Retinal pigment epithelial cell (primary cell): Measurements from ENCODE around the gene UBR1.

Source experiments
- DNase-seq: peaks from one replicate; pipeline ENCODE4 v3.0.0-alpha.2; 2010; ENCODE audit warnings: low read depth
- H3K4me3 ChIP-seq: 2 replicates; pipeline ENCODE4 v1.5.1; 2011; ENCODE audit warnings: mild to moderate bottlenecking, low read length, control low read depth, moderate library complexity
- CTCF ChIP-seq: conservative IDR thresholded peaks from 2 replicates; pipeline ENCODE4 v1.5.1; 2011; ENCODE audit warnings: low read depth, low read length, control low read depth, inconsistent platforms

The UBR1 gene

GRCh38 chr15:42939841-42940240 is 166.0 kb downstream of the UBR1 start:
- H3K4me3 ChIP-seq: no peak overlapping the region
- DNase-seq: no peak
- no peak for TF ChIP-seq CTCF

GRCh38 chr15:42937143-42937542 is 168.7 kb downstream of the UBR1 start:
- TF ChIP-seq CTCF: no peak
- no peak for DNase-seq
- H3K4me3 ChIP-seq: no peak overlapping the region

- no peak overlapping the region for H3K4me3 ChIP-seq
- no peak for TF ChIP-seq CTCF
- no peak for DNase-seq
These were observed 171.8 kb downstream of the UBR1 start for GRCh38 chr15:42933886-42934667.

GRCh38 chr15:42932833-42933515 is 172.9 kb downstream of the UBR1 start:
- no peak for TF ChIP-seq CTCF
- H3K4me3 ChIP-seq: no peak overlapping the region
- no peak for DNase-seq

GRCh38 chr15:42931702-42932486 is 173.9 kb downstream of the UBR1 start:
- DNase-seq: no peak
- no peak for TF ChIP-seq CTCF

GRCh38 chr15:42929306-42929848 is 176.5 kb downstream of the UBR1 start:
- no peak overlapping the region for H3K4me3 ChIP-seq
- no peak for TF ChIP-seq CTCF
- DNase-seq: no peak

More at GRCh38 chr15:42931702-42932486, 173.9 kb downstream of the UBR1 start:
- no peak overlapping the region for H3K4me3 ChIP-seq
